Measurements from ENCODE around the gene CHRNA5. TPM values are rescaled to one million over a fixed set of nuclear protein-coding genes. Genes with fewer than 3 reads are reported as not detected.
A peak's percentile ranks its signal among the peaks of the same experiment; 100 is the strongest.
"Not testable (repeated sequence)": the region's sequence is repeated elsewhere in the genome, so short reads cannot be mapped to it uniquely, and the experiment has no call there.

The CHRNA5 gene
- total RNA-seq = 4.4 TPM
- long read RNA-seq, partial matches to known transcripts = 0 of 1 reads
- long read RNA-seq, other reads (novel, unspliced or antisense) = 0 of 1 reads

GRCh38 chr15:78565097-78565950 lies at the start of gene CHRNA5:
CHRNA5 (plus strand) TSS chr15:78565520; CDS start chr15:78565720, 200 bp downstream.
- DNase-seq = peak; percentile 89
- intact Hi-C loops (cut with micrococcal nuclease) = no loop called here
- peak; percentile 98 for ATAC-seq

- ATAC-seq; DNase-seq; intact Hi-C loops (cut with micrococcal nuclease): not testable (repeated sequence)
Observed at GRCh38 chr15:78520035-78520434, 45.3 kb upstream of the CHRNA5 start.

- intact Hi-C loops (cut with micrococcal nuclease) = no loop called here
- ATAC-seq = no peak
- no peak for DNase-seq
Observed at GRCh38 chr15:78524230-78524629, 41.1 kb upstream of the CHRNA5 start.

- DNase-seq (no peak), ATAC-seq (no peak)
- intact Hi-C loops (cut with micrococcal nuclease) = no loop called here
Observed at GRCh38 chr15:78527325-78527724, 38.0 kb upstream of the CHRNA5 start.

GRCh38 chr15:78533331-78533730 lies 32.0 kb upstream of the CHRNA5 start:
- intact Hi-C loops (cut with micrococcal nuclease) = no loop called here
- ATAC-seq (no peak), DNase-seq (no peak)

- DNase-seq (no peak), ATAC-seq (no peak)
- intact Hi-C loops (cut with micrococcal nuclease) = no loop called here
Observed at GRCh38 chr15:78536134-78536533, 29.2 kb upstream of the CHRNA5 start.

GRCh38 chr15:78537266-78537905 lies 27.9 kb upstream of the CHRNA5 start:
- ATAC-seq = peak; percentile 25
- no peak for DNase-seq
- intact Hi-C loops (cut with micrococcal nuclease) = no loop called here

- intact Hi-C loops (cut with micrococcal nuclease) = no loop called here
- ATAC-seq (no peak), DNase-seq (no peak)
Observed at GRCh38 chr15:78538358-78538757, 27.0 kb upstream of the CHRNA5 start.

GRCh38 chr15:78539464-78540140 lies 25.7 kb upstream of the CHRNA5 start:
- DNase-seq; intact Hi-C loops (cut with micrococcal nuclease); ATAC-seq: not testable (repeated sequence)

GRCh38 chr15:78540141-78540870 lies 25.0 kb upstream of the CHRNA5 start, which contains the start of gene PSMA4:
PSMA4 (plus strand) TSS chr15:78540444; CDS start chr15:78541928, 1,484 bp downstream.
- intact Hi-C loops (cut with micrococcal nuclease) = no loop called here
- ATAC-seq (peak; percentile 94), DNase-seq (peak; percentile 96)

- DNase-seq (no peak), ATAC-seq (no peak)
- intact Hi-C loops (cut with micrococcal nuclease) = no loop called here
Observed at GRCh38 chr15:78540871-78541743, 24.2 kb upstream of the CHRNA5 start.

- no peak for DNase-seq
- ATAC-seq = no peak
- intact Hi-C loops (cut with micrococcal nuclease) = no loop called here
Observed at GRCh38 chr15:78541744-78542034, 23.6 kb upstream of the CHRNA5 start.

- intact Hi-C loops (cut with micrococcal nuclease) = no loop called here
- ATAC-seq (no peak), DNase-seq (no peak)
Observed at GRCh38 chr15:78542647-78543046, 22.7 kb upstream of the CHRNA5 start.

GRCh38 chr15:78550194-78550593 lies 15.1 kb upstream of the CHRNA5 start:
- no peak for DNase-seq
- ATAC-seq = no peak
- intact Hi-C loops (cut with micrococcal nuclease) = no loop called here

- DNase-seq = no peak
- intact Hi-C loops (cut with micrococcal nuclease) = no loop called here
- no peak for ATAC-seq
Observed at GRCh38 chr15:78550815-78551214, 14.5 kb upstream of the CHRNA5 start.

- DNase-seq = no peak
- intact Hi-C loops (cut with micrococcal nuclease) = no loop called here
- ATAC-seq = no peak
Observed at GRCh38 chr15:78551902-78552301, 13.4 kb upstream of the CHRNA5 start.

- intact Hi-C loops (cut with micrococcal nuclease) = no loop called here
- DNase-seq (no peak), ATAC-seq (no peak)
Observed at GRCh38 chr15:78552597-78552996, 12.7 kb upstream of the CHRNA5 start.

GRCh38 chr15:78560201-78560600 lies 5.1 kb upstream of the CHRNA5 start:
- DNase-seq; ATAC-seq; intact Hi-C loops (cut with micrococcal nuclease): not testable (repeated sequence)
